CD4-positive, alpha-beta T cell treated with Interleukin-4 for 1 hour (primary cell): ENCODE measurements around the gene DNM3.

Source experiments
- DNase-seq, 2 donors: peaks; one replicate each; pipeline ENCODE4 v3.0.0-alpha.2; 2020 to 2022

Gene DNM3

DNA sequence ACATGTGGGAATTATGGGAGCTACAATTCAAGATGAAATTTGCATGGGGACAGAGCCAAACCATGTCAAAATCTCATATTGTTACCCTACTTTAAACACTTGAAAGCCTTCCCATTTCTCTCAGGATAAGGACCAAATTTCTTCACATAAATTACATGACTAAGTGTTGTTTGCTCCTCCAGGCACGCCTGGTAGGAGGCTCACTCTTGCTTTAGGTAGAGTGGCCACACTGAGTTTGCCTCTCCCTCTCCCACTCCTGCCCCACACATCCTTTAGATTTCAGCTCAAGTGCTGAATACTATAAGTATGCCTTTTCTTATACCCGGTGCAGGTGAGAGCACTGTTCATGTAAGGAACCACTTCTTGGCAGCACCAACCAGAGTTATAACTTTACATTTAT, 279.1 kb downstream of the DNM3 start:
- no peak for DNase-seq

DNA sequence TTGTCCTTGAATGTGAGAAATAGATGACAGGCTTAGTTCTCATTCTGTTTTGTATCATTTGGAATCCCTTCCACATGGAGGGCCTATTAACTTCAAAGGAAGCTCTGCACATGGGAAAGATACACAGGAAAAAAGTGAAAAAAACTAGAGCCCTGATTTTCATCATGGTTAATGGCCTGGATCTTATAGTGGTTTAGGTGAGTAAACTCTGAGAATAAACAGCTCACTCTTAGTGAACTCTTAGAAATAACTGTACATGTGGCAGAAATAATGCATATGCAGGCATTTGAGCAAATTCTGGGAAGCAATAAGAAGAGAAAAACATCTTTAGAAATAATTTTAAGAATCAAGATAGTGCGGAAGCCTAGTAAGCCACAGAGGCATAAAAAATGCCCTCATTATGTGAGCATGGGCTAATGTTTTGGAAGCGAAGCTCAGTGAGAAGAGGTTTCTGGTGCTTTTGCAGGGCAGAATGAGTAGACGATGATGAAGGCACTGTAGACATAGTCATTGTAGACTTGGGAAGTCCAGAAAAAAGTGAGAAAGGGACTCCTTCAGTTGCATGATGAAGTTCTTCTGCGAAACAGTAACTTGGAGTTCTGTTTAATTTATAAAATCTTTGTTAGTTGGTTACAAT, 279.9 kb downstream of the DNM3 start:
- DNase-seq: no peak

DNA sequence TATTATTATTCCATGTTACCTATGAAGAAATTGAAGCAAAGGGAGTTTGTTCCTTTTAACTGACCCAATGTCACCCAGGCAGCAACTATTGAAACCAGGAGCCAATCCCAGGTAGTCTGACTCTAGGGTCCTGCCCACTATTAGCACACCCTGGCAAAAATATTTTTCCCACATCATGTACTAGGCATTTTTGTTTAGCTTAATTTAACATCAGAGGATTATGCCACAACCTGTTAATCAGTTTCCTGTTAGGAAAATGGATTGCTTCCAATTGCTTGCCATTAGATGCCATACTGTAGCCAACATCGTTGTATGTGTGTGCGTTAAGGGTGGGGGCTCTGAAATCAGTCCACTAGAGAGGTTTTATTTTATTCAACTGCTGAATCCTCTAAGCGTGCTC, 281.1 kb downstream of the DNM3 start:
- no peak for DNase-seq

DNA sequence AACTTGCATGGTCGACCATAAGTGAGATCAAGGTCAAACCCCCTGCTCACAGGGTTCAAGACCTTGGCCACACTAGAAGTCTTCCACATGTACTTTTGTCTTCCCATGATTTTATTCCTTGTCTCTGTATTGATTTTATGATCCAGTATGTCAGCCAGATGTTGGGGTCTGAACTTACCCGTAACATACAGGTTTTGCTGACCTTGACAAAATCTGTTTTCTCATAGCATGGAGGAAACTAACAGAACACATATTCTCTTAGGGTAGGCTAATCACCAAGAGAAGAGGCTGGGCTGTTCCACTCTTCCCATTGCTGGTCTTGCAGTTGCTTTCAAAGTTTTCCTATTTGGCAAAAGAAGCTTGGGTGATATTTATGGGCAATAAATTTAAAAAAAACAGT, 284.0 kb downstream of the DNM3 start:
- no peak for DNase-seq

DNA sequence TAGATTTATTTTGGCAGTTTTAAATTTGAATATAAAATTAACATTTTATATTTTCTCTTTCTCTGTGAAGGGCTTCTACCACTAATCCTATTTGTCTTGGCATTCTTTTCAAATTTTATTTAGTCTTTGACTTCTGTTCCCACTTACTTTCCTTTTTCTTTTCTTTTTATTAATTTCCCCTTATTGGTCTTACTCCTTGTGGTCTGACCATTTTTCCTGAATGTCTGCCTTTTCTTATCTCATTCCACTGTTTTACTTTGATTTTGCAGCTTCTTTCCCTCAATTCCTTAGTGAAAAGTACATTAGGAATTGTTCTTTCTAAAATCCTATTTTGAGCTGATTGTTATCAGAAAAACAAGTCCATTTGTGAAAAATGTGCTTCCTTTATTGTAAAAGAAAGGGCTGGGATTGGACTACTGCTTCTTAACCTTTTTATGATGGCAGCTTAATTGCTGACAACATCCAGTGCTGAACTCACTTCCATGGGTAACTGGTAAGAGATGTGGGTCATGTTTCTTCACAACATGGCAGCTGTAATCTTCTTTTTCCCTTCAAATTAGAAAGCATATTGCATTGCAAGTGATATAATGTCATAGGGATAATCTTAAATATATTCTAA, 284.6 kb downstream of the DNM3 start:
- DNase-seq: no peak

DNA sequence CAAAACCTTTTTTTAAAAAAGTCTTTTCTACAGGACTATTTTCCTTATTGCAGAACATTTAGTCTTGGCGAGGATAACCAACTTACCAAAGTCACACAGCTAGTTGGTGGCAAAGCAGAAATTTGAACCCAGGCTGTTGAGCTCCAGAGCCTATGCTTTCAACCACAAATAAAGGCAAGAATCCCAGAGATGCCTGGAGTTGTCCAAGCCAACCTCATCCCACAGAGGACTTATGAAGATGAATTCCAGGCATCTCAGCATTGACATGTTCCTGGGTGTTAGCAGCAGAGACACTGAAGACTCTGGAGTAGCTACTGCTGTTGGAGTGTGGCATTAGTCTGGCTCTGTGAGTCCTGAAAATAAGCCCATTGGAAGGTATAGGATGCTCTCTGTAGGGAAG, 291.5 kb downstream of the DNM3 start:
- DNase-seq: no peak

DNA sequence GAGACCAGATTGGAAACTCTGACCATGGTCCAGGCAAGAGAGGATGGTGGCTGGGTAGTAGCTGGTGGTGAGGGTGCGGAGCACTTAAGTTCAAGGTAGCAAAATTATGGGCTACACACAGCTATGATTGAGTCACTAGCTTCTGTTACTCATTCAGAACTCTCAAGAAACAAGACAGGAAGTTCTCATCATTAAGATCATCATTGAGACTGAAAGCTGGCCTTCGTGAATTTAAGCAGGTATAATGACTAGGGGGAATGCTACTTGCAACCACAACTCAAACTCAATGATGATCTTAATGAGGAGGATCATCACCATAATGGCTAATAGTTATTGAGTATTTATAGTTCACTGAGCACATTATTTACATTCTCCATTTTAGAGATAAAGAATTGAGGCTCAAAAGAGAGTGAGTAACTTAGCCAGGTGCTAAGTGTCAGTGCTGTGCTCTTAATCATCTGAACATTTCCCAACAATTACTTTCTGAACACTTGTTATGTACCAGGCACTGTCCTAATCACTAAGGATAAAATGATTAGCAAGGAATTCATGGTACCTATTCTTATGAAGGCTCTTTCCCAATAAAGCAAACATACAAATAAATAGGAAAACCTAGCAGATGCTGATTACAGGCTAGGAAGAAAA, 292.9 kb downstream of the DNM3 start:
- DNase-seq: no peak

DNA sequence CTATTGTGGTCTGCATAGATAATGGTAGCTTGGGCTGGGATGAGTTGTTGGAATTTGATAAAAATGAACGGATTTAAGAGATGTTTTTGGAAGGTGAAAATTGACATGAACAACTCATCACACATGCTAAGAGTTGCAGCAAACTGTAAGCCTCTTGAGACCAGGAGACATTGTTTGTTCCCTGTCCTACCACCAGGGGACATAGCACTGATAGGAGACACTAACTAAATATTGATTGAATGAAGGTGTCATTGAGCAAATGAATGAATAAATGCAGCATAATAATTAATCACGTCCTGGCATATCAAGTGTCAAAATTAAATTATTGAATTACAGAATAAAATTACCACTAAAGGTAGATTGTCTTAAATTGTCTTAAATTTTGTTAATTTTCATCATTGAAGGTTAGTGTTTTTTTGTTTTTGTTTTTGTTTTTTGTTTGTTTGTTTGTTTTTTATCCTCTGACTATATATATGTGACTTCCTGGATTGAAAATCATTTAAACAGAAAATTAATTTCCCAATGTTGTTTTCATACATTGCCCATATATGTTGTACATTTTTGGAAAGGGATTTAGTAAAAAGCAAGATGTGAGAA, 293.9 kb downstream of the DNM3 start:
- peak; percentile 25 to 53 for DNase-seq

DNA sequence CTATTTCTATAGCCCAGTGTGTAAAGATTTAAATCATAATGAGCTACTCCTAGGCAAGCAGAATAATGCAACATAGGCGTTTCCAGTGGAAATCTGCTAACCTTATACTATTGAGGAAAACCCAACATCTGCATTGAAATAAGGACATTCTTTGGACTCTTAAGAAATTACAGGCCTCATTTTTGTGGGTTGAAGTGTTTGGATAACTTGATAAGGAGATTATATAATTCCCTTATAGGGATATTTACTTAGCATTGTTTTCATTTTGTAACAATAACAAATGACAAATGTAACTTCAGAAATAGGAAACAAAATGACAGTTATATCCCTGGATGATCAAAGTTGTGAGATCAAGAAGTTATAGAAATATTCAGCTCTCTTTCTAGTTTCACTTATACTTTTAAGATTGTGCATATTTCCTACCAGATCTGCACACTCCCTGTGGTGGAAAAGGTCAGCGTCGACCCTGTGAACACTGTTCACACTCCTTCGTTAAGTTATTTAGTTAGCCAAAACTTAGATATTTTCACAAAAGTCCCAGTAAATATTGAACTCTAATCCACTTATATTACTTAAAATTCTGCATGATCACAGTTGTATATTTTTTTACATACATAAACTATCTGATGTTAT, 294.8 kb downstream of the DNM3 start:
- DNase-seq: no peak

DNA sequence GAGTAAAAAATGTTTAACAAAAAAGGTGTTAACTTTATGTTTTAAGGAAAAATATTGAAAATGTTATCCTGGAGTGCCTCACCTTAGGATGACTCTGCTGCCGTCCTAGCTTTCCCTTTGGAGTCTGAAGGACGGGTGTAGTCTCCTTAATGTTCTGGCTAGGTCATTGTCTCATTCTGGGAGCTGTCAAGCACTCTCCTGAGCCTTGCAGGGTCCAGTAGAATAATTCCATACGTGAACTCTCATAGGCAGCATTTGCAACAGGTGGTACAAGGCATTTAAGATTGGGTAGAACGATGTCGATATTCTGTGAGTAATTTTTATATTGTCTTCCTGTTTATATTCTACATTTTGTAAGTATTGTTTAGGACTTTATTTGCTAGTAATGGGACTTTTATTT, 295.6 kb downstream of the DNM3 start:
- no peak for DNase-seq

DNA sequence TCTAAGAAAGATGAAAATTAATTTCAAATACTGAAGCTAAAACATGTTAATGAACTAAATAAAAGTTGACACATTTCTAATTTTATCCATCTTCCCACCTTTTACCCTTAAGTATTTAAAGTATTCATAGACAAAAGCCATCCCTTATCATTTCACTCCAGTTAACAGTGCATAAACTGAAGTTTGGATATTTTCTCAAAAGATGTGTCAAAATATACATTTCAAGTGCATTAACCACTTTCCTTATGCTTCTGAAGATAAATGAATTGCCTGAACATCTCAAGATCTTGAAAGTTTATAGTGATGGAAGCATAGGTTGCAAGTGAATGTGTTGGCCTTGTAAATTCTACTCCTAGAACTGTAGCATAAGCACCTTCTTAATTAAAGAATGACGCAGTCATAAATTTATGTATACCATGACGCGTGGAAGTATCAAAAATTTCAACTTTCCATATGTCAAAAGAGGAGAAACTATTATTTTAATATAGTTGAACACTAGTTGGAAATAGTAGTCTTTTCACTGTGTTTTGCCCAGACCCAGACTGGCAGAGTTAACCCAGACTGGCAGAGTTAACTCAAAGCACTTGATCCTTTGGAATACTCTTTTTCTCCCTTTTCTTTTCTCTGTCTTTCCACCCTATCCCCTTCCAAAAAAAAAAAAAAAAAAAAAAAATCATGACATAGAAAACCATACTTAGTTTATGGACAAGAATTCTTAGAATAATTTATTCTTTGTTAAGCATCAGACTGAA, 296.6 kb downstream of the DNM3 start:
- no peak for DNase-seq

DNA sequence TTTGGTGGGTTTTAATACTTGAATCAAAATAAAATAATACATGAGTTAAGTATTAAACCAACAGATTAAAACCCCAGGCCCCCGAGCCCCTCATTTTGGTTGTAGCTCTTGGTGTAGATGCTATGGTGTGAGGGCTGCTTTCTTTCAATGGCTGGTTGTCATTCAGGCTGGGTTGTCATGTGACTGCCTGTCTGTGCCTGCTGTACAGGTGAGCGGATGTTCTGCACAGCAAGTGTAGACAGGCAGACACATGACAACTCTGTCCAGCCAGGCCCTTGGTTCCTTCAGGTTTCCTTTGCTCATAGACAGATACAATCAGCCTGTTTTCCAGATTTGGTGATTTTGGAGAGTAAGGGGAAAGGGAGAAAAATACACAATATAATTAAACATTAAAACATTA, 297.3 kb downstream of the DNM3 start:
- no peak for DNase-seq

DNA sequence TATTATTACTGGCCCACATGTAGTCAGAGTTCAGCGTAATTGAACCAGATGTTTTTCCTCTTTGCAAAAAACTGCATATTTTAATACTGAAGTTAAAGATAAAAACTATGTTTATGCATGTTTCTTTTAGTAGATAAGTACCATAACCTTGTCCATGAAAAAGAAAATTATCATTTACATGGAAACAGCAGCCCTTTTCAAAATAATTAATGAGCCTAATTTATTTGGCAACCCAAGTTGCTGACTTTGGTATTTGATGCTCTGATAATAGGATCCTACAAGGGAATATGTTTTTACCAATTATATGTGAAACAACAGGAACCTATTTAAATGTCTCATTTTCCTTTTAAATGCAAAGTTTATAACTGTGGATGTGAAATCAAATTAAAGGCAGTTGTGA, 297.9 kb downstream of the DNM3 start:
- DNase-seq: no peak

DNA sequence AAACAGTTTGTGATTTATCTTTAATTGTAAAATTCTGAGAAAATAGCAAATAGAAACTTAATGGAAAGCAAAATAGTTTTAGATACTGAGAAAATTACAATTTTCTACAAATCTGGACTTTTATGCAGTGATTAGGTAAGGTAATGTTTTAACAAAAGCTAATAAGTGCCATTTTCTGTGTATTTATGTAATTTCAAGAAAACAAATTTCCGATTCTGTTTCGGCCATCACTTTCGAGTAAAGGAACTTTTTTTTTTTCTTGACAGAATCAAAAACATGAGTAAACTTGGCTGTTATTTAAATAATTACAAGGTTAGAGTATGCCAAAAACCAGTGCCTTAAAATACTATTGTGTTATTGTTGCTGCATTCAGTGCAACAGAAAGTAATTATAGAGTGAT, 298.8 kb downstream of the DNM3 start:
- DNase-seq: no peak

DNA sequence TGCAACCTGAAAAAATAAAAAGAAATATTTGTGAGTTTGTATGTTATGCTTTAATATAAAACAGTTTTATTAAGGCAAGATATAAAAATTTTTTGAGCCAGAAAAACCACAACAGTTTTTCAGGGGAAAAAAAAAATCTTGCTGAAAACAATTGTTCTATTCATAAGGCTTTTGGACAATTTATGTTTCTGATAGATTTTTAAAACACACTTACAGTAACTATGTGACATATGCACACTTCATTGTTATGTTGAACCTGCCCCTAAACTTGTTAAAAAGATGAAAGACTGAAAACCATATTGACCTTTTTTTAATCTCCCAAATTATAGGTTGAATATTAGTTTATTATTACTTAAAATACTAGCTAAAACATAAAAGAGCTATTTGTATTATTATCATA, 299.3 kb downstream of the DNM3 start:
- DNase-seq: no peak

DNA sequence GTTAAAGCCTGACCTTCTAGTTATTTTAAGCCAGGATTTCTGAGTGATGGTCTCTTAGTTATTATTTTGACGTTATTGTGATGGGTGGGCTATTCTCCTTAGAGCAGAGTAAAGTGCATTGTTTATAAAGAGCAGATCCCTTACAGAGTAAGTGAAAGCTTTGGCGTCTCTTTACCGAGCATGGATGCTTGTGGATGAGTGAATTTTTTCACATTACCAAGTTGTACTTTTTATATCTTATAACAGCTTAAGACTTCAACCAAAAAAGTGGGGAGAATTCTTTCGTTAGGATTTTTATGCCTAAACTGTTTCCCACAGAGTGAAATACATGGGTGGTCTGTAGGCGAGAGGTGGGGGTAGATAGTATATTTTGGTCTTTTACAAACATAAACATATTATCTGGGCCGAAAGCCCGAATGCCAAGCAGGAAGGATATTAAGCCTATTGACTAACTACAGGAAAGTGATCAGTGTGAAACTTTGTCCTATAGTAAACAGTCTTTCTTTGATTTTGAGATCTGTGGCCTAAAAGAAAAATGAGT, 300.1 kb downstream of the DNM3 start:
- no peak for DNase-seq

DNA sequence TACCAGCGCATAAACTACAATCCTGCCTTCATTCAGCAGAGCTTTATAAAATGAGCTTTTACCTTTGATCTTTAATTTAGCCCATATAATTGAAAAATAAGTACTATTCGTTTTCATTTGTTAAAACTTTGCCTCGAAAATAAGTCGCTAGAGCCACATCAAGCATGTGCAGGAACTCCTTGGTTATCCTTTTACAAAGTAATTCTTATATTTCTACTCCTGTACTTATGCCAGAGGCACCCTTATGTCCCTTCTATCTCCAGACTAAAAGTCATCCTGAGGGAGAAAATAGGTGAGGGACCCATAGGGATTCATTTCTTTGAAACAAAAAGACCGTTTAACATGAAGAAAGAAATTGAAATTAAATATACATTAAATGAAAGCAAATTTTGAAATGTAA, 301.0 kb downstream of the DNM3 start:
- no peak for DNase-seq

DNA sequence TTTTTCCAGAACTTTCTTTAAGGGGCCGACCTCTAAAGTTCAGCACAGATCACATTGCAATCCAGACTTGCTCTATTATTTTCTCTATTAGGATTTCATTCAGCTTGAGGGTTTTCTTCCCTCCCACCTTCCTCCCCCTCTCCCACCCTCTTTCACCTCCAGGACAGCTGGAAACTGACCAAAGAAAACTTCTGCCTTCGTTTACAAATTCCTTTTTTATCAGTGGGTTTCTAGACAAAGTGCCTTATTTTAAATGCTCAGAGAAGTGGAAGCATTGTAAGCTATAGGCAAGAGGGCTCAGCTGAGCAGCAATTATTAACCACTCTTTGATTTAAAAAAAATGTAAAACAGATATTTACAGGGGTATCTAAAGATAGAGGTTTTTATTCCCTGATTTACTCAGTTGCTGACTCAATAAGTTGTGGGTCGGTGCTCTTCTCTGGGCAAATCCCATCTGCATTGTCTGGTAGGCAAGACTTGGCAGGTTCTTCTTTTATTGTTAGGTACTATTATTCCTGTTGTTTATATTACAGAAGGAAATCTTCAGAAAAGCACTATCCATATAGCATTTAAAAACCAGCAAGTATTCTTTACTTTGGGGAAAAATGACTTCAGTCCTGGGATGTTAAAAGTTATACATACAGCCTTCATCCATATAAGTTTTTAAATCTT, 302.2 kb downstream of the DNM3 start:
- no peak for DNase-seq

DNA sequence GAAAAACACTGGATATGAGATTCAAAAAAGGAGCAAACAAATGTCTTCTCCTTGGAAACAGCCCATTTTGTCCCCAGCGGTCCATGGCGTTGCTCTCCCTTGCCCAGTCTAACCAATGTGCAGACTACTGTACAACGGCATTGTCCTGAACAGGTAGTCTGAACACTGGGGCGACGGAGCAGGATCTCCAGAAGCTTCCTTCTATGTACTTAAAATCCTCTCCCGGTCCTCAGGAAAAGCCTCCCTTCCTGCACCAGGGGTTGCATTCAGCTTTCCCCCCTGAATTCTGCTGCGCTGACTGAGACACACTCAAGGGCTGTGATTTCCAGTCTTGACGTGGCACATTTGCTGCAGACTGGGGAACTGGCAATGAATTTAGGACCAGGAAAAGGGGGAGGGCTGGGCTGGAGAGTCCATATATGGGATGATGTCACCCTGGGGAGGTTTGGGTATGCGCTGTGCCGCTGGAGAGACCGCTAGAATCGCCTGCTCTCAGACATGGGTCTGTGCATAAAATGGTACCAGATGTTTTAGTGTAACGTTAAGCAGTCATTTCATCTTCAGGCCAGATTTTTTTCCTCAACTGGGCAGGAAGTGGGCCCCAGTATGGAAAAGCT, 303.3 kb downstream of the DNM3 start:
- DNase-seq: no peak

DNA sequence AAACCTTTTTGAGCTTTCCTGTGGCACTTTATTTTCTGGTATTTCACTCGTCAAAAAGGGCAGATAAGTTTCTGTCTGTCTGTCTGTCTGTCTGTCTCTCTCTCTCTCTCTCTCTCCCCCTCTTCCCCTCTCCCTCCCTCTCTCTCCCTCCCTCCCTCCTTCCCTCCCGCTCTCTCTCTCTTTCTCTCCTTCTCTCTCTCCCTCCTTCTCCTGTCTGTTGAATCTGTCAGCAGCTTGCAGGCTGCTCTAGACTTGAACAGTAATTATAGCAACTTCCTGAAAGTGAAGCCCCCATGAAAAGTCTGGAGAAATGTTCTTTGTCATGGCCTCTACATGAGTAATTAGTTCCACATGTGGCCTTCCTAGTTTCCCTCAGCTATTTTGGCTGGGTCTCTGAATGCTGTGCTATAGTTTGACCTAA, 303.9 kb downstream of the DNM3 start:
- no peak for DNase-seq

DNA sequence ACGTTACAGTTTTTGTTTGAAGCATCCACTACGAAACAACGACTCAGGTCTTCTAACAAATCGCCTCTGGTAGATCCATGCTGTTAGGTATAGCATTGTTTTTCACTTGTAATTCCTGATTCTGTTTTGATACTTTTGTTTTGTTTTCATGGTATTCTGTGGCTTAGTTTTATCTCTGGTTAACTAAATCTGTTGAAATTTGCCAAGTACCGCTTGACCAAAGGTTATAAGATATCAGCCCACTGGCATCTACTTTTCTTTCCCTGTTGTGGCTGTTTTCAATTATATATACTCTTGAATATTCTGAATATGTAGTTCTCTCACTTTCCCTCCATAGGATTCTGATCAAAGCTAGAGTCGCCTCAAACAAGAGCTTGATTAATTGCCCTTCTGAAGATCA, 304.4 kb downstream of the DNM3 start:
- DNase-seq: no peak
